ENCODE measurements around the gene KCNQ4.

GRCh38 chr1:40884055-40884795, 100.6 kb downstream of the KCNQ4 start:
- TF ChIP-seq FOXP1 (IDR thresholded peaks at IDR 0.05), result no peak
- TF ChIP-seq FOXP1 (CRISPR knock-in tag; IDR thresholded peaks at IDR 0.05), result no peak
- no peak for TF ChIP-seq POLR2AphosphoS2 (IDR thresholded peaks at IDR 0.05; ENCODE audit: low read depth, low read length)
- no peak for TF ChIP-seq PATZ1 (CRISPR knock-in tag; IDR thresholded peaks at IDR 0.05)
- no peak for TF ChIP-seq NCOA2 (CRISPR knock-in tag; IDR thresholded peaks at IDR 0.05)
- TF ChIP-seq, protein P1, sequence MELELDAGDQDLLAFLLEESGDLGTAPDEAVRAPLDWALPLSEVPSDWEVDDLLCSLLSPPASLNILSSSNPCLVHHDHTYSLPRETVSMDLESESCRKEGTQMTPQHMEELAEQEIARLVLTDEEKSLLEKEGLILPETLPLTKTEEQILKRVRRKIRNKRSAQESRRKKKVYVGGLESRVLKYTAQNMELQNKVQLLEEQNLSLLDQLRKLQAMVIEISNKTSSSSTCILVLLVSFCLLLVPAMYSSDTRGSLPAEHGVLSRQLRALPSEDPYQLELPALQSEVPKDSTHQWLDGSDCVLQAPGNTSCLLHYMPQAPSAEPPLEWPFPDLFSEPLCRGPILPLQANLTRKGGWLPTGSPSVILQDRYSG (CRISPR knock-in tag; IDR thresholded peaks at IDR 0.05), result no peak
- no peak for TF ChIP-seq BHLHE40 (IDR thresholded peaks at IDR 0.05; ENCODE audit: low read length)
- TF ChIP-seq ZNF792 (CRISPR knock-in tag; IDR thresholded peaks at IDR 0.05), result no peak

Measured in HepG2 (cell line).